ENCODE data around the gene IFNL1. TPM values are rescaled to one million over a fixed set of nuclear protein-coding genes. Genes with fewer than 3 reads are reported as not detected.

Gene IFNL1
- total RNA-seq, 1 experiment from 2014 or later = not detected

DNA sequence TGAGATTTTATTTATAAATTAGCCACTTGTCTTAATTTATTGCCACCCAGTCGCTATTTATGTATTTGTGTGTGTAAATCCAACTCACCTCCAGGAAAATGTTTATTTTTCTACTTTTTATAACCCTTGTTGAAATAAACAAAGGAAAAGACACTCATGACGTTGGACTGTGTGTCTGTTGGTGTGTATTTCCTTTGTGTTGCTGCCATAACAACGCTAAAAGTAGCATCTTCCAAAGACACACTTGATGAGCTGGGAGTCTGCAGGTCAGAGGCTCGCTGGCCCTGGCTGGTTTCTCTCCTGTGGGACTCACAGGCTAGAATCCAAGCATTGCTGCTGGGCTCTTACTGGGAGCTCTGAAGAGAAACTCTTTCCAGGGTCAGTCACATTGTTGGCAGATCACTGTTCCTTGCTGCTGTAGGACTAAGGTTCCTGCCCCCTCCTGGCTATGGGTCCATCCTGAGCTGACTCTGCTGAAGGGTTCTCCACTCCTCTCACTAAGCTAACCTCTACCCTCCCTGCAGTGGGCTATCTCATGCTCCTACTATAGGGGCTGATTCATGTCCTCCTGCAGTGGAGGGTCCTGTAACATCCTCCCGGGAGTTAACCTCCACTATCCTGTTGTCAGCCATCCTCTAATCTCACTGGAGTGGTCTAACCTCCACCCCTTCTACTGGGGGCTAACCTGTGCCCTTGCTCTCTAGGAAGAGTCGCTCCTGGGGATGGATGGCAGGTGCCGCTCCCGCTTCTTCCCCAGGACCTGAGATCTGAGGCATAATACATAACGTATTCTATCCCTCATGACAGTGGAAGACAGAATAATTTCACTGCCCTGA lies 26.0 kb upstream of the IFNL1 start:
- peak; percentile 85 for DNase-seq (ENCODE audit: low read depth)

DNA sequence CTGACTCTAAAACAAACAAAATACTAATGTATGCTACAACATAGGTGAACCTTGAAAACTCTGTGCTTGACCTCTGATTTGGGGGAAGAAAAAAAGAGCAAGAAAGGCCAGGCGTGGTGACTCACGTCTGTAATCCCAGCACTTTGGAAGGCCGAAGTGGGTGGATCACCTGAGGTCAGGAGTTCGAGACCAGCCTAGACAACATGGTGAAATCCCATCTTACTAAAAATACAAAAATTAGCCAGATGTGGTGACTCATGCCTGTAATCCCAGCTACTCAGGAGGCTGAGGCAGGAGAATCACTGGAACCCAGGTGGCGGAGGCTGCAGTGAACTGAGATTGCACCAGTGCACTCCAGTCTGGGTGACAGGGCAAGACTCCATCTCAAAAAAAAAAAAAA lies 22.3 kb upstream of the IFNL1 start:
- DNase-seq (ENCODE audit: low read depth) = peak; percentile 31

DNA sequence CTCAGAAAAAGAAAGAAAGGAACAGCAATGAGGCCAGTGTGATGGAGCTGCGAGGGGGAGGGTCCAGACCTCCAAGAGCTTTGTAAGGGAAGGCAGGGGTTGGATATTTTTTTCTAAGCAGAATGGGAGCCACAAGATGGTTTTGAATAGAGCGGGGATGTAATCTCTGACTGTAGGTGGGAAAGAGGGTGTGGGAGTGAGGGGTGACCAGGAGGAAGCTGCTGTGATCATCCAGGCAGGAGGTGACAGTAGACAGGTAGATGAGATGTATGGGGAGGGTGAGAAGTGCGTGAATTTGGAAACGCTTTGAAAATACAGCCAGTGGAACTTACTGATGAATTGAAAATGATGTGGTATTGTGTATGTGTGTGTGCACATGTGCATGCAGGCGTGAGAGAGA lies 20.6 kb upstream of the IFNL1 start:
- no peak for DNase-seq (ENCODE audit: low read depth)

DNA sequence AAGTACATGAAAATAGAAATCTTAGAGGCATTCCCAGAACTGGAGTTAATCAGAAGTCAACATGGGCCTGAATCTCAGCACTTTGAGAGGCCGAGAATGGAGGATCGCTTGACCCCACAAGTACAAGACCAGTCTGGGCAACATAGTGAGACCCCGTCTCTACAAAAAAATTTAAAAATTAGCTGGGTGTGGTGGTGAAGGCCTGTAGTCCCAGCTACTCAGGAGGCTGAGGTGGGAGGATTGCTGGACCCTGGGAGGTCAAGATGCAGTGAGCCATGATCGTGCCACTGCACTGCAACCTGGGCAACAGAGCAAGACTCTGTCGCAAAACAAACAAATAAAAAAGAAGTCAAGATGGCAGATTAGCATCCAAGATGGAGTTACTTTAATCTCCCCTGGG lies 19.5 kb upstream of the IFNL1 start:
- DNase-seq (ENCODE audit: low read depth) = no peak

DNA sequence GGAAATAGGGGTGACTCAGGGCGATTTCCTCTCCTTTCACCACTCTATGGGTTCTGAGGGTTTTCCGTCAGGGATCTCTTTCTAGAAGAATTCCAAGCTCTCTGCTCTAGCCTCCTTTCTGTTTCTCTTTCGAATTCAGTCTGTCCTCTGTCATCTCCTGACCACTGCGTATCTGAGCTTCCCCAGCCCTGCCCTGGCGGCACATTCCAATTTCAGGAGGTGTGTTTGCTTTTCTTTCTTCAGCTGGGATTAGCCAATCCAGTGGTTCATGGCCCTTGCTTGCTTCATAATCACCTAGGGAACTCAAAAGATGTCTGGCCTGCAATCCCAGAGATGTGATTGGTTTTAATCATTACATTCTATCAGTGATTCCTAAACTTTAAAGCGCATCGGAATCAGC lies 18.6 kb upstream of the IFNL1 start:
- DNase-seq (ENCODE audit: low read depth) = peak; percentile 56

DNA sequence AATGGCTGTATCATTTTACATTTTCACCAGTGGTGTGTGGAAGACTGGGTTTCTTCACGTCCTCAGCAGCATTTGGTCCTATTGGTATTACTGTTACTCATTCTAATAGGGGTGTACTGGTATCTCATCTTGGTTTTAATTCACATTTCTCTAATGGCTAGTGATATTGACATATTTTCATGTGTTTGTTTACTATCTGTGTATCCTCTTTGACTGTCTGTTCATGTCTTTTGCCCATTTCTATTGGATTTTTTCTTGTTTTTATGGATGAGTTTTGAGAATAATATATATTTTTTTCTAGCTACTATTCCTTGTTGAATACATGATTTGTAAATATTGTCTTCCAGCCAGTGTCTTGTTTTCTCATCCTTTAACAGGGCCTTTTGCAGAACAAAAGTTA lies 14.2 kb upstream of the IFNL1 start:
- no peak for DNase-seq (ENCODE audit: low read depth)

DNA sequence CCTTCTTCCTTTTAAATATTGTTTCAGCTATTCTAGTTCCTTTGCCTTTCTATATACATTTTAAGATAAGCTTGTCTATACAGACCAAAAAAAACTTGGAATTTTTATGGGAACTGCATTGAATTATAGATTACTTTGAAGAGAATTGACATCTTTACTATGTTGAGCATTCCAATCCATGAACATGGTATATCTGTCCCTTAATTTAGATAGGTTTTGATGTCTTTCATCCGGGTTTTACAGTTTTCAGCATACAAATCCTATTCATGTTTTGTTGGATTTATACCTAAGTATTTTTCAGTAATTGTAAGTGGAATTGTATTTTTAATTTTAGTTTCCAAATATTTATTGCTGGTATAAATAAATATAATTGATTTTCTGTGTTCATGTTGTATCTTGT lies 12.2 kb upstream of the IFNL1 start:
- no peak for DNase-seq (ENCODE audit: low read depth)

DNA sequence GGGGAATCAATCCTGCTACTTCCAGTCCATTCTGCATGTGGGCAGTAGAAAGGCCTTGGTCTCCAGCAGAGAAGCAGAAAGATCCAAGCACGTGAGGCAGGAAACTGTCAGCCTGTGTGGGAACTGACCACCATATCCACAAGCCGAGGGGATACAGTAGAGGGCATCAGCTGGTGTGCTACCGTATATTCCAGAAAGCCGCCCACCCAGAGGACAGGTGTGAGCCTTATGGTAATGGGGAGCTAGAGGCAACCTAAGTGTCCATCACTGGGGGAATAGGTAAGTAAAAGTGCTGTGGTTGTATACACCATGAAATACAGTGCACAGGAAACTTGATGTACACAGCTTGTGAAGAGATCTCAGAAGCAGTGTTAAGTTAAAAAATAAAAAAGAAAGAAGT lies 2.8 kb upstream of the IFNL1 start:
- DNase-seq (ENCODE audit: low read depth) = no peak

DNA sequence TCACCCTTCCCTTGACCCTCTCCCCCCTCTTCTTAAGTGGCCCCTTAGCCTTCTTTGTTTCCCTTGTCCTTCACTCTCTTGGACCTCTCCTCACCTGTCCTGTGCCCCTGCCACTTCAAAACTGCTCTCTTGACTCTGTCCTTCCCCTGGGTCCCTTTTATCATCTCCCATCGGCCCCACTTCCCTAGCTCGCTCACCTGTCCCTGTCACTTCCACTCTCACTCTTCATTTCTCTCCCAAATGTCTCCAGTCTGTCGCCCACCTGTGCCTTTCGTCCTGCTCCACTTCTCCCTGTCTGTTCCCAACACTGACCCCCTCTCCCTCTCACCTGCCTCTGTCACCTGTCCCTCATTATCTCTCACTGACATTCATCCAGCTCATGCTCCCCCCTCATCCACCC lies 699 bp downstream of the IFNL1 start:
- DNase-seq (ENCODE audit: low read depth) = no peak

DNA sequence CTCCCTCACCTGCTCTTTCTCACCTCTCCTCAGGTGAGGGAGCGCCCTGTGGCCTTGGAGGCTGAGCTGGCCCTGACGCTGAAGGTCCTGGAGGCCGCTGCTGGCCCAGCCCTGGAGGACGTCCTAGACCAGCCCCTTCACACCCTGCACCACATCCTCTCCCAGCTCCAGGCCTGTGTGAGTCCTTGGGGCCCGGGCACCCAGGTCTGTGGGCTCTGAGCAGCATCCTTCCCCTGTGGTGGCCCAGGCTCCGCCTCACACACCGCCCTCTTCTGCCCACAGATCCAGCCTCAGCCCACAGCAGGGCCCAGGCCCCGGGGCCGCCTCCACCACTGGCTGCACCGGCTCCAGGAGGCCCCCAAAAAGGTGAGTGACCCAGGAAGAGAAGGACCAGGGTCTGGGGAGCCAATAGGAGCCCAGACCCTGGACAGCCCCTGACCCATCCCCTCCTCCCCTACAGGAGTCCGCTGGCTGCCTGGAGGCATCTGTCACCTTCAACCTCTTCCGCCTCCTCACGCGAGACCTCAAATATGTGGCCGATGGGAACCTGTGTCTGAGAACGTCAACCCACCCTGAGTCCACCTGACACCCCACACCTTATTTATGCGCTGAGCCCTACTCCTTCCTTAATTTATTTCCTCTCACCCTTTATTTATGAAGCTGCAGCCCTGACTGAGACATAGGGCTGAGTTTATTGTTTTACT lies 1.9 kb downstream of the IFNL1 start:
- DNase-seq (ENCODE audit: low read depth) = no peak

DNA sequence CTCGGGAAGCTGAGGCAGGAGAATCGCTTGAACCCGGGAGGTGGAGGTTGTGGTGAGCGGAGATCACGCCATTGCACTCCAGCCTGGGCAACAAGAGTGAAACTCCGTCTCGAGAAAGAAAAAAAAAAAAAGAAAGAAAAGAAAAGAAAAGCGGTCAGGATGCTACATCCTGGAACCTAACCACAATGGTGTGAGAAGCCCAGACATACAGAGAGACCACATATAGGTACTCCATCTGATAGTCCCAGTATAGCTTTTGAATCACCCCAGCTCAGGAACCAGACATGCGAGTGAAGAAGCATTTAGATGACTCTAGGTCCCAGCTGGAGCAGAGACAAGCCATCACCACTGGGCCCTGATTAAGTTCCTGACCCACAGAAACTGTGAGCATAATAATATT lies 3.2 kb downstream of the IFNL1 start:
- no peak for DNase-seq (ENCODE audit: low read depth)

DNA sequence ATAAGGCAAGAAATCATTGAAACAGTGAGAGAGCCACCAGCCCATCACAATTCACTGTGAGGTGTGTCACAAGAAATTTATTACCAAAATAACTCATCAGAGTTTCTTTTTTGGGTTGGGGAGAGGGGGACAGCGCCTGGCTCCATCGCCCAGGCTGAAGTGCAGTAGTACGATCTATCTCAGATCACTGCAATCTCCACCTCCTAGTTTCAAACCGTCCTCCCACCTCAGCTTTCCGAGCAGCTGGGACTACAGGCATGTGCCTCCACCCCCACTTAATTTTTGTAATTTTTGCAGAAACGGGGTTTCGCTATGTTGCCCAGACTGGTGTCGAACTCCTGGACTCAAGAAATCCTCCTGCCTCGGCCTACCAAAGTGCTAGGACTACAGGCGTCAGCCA lies 3.6 kb downstream of the IFNL1 start:
- no peak for DNase-seq (ENCODE audit: low read depth)

DNA sequence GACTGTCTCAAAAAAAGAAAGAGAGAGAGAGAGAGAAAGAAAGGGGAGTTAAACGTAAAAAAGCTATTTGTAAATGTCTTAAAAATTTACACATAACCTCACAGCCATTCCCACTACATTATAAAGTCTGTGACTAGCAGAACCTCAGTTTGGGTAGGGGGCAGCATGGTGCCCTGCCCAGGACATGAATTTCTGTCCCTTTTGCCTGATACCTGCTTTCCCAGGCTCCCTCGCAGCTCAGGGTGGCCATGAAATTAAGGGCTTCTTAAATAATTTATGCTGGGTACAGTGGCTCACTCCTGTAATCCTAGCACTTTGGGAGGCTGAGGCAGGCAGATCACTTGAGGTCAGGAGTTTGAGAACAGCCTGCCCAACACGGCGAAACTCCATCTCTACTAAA lies 4.8 kb downstream of the IFNL1 start:
- DNase-seq (ENCODE audit: low read depth) = no peak

DNA sequence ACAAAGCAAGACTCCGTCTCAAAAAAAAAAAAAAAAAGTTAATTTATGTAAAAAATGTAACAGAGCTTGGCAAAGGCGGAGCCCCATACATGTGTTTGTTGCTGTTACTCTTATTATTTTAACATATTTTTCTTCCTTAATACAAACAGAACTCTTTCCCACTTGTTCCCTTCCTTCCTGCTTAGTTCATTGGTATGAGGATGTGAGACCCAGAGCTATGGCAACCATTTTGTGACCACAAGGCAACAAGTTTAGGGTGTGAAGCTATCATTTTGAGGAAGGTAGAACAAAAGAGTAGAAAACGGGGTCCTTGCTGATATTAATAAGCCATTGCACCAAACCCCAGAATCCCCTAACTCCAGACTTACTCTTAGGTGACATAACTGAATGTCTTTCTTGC lies 5.4 kb downstream of the IFNL1 start:
- no peak for DNase-seq (ENCODE audit: low read depth)

DNA sequence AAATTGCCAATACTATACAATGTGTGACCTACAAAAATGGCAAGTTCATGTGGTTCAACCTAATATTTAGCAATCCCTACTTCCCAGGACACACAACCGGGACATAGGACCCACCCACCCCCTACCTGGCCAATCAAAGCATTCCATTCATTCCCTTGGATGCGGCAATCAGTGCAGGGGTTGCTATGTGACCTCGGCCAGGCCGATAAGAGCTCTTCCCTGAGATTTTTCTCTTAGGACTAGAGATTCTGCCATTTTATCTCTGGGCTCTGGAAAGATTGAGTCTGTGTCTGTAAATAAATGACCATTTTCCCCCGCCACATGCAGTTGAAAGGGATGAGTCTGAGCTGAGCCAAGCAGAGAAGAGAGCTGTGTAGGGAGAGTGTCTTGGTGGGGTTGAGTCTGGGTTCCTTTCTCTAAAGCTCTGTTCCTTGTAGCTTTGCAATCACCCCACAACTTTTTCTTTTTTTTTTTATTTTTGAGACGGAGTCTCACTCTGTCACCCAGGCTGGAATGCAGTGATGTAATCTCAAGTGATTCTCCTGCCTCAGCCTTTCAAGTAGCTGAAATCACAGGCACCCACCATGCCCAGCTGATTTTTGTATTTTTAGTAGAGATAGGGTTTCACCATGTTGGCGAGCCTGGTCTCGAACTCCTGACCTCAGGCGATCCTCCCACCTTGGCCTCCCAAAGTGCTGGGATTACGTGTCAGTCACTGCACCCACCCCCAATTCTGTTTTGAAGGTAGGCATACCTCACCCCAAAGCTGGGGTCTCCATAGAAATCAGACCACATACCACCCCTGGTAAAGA lies 7.4 kb downstream of the IFNL1 start:
- no peak for DNase-seq (ENCODE audit: low read depth)

DNA sequence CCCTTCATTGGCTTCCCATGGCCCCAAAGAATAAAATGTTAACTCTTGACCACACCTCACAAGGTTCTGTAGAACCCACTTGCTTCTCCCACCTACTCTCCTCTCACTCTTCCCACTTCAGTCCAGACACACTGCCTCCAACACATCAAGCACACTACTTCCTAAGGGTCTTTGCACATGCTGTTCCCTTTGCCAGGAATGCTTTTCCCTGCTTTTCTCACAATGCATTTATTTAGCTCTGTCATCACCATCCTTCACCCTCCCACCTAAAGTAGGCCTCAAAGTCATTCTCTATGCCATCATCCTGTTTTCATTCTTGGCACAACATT lies 7.9 kb downstream of the IFNL1 start:
- no peak for DNase-seq (ENCODE audit: low read depth)

DNA sequence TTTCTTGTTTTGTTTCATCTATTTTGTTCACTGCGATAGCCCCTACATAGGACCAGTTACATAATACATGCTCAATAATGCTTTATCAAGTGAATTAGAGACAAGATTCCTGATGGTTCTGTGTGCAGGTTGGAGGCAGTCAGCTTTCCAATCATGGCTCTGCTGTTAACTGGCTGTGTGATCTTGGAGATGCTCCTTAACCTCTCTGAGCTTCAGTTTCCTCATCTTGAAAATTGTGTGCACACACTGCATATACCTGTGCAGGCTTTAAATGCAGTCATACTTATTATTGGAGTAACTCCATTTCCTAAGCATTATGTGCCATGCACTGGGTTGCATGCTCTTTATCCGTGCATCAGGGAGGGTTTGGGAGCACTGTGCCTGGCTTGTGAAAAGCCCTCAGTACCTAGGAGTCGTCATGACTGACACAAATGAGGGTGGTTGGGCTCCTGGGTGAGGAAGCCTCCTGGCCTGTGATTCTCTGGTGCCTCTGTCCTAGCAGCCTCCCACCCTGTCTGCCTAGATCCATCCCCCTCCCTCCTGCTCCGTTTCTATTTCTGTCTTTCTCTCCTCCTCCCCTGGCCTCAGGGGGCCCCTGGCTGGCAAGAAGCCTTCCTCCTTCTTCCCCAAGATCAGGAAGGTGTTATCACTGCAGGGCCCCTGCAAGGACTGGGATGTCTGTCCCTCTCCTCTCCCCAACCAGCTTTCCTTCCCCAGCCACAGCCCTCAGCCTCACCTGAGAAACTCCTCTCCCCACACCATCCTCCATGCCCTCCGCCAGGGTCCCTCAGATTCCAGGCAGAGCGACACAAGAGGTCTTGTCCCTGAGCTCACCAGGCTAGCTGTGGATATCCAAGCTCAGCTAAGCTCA lies 8.7 kb downstream of the IFNL1 start:
- DNase-seq (ENCODE audit: low read depth) = no peak

DNA sequence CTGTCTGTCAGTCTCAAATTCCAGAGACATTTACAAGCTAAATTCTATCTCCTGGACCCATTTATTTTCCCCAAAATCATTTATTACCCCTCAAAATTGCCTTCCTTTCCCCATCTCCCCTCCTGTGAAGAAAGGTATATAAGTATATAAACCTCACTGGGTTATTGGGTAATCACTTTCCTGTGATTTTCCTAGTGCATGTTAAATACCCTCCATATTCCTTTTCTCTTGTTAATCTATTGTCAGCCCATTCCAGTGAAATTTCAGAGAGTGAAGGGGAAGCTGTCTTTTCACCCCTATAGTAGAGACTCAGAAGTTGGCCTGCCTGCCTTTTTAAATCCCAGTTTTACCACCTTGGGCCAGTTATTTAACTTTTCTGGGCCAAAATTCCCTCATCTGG lies 9.9 kb downstream of the IFNL1 start:
- no peak for DNase-seq (ENCODE audit: low read depth)

DNA sequence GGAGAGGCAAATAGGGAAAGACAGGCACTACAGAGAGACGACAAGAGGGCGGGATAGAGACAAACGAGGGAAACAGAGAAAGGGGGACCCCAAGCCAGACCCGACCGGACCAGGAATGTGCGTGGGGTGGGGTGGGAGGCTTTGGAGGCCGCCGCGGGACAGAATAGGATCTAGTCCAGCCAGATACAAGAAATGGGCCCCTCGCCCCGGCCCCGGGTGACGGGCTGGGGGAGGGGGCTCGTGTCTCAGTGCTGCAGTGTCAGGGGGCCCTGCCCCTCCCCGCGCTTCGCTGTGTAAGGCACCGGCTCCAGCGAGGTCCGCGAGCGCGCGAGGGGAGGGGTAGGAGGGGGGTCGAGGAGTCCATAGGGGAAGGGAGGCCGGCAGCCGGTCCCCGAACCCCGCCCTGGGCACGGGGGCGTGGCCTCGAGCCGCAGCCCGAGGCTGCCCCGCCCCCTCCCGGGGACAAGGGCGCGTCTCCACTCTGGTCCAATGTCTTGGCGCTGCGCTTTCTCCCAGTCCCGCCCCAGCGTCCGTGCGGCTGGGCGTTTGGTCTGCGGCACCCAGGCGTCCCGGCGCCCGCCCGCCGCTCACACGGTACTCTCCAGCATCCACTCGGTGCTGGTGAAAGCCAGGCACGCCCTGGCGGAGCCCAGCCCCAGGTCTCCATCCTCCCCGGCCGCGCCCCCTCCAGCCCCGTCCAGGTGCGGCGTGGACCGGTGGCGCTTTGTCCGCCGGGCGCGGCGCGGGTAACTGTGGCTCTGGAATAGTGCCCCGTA lies 11.0 kb downstream of the IFNL1 start:
- no peak for DNase-seq (ENCODE audit: low read depth)

DNA sequence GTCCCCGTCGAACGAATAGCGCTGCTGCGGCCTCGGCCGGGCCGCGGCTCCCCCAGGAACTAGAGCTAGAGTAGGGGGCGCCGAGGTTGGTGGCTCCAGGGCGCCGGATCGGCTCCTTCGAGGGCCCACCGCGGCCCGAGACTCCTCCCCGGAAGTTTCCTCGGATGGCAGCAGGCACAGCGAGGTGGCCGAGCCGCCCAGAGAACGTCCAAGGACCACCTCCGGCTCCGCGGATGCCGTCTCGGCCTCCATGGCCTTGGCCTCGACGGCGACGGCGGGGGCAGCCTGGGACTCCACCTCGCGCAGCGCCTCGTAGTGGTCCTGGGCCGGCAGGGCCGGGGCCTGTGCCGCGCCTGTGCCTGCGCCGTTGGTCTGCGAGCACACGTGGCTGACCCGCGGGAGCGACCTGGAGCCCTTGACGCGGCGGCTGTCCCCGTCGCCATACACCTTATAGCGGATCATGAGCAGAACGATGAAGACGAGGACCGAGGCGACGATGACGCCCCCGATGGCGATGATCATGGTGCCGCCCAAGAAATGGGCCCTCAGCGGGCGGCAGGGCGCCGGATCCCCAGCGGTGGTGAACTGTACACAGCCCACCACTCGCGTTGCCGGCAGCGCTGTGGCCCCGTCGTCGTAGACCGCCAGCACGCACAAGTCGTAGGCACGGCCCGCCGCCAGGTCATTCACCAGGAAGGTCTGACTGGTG lies 11.8 kb downstream of the IFNL1 start:
- DNase-seq (ENCODE audit: low read depth) = no peak

Data from M059J (cell line).